ENCODE data around the gene AEBP2.

- TF ChIP-seq CTCF (IDR thresholded peaks at IDR 0.05; ENCODE audit: extremely low read depth in 1 of 2, insufficient read depth in 1 of 2, low read depth in 1 of 2, low read length in 2 of 2): no peak
- TF ChIP-seq POLR2A (IDR thresholded peaks at IDR 0.05; ENCODE audit: low read depth, low read length): no peak
Observed at GRCh38 chr12:19506497-19506896, 67.2 kb downstream of the AEBP2 start.

Measured in endothelial cell of umbilical vein (primary cell).